ENCODE results near the gene GLB1L2.

The GLB1L2 gene

GRCh38 chr11:134332782-134333181 lies 994 bp downstream of the GLB1L2 start:
- no peaks in the 10 kb centered on the region for H3F3A ChIP-seq (ENCODE audit: insufficient read depth, low read length)
- H3K36me3 ChIP-seq (ENCODE audit: insufficient read depth, low read length), result no peaks in the 10 kb centered on the region
- H3K27me3 ChIP-seq (ENCODE audit: insufficient read depth, low read length), result no peaks in the 10 kb centered on the region
- H3K4me2 ChIP-seq (ENCODE audit: low read length), result no peak overlapping the region
- H2AFZ ChIP-seq (ENCODE audit: low read length), result no peak overlapping the region
- no peak overlapping the region for H3K27ac ChIP-seq (ENCODE audit: low read depth, low read length, poor library complexity, severe bottlenecking)
- H3K79me2 ChIP-seq (ENCODE audit: insufficient read depth, low read length), result no peaks in the 10 kb centered on the region
- no peak overlapping the region for H3K9ac ChIP-seq (ENCODE audit: low read length)
- no peaks in the 10 kb centered on the region for H4K20me1 ChIP-seq (ENCODE audit: insufficient read depth, low read length)
- H3K9me3 ChIP-seq (ENCODE audit: low read length), result no peaks in the 10 kb centered on the region
- TF ChIP-seq CTCF (IDR thresholded peaks at IDR 0.05; ENCODE audit: low read length), result no peak
- no peak for TF ChIP-seq EZH2 (IDR thresholded peaks at IDR 0.05; ENCODE audit: borderline replicate concordance, low read length)
- H3K9me2 ChIP-seq (ENCODE audit: low read depth, low read length), result no peaks in the 10 kb centered on the region
- H3K4me3 ChIP-seq (ENCODE audit: low read depth, low read length, poor library complexity, severe bottlenecking), result no peak overlapping the region
- H3K4me1 ChIP-seq (ENCODE audit: insufficient read depth, low read length, severe bottlenecking), result no peaks in the 10 kb centered on the region

DNA sequence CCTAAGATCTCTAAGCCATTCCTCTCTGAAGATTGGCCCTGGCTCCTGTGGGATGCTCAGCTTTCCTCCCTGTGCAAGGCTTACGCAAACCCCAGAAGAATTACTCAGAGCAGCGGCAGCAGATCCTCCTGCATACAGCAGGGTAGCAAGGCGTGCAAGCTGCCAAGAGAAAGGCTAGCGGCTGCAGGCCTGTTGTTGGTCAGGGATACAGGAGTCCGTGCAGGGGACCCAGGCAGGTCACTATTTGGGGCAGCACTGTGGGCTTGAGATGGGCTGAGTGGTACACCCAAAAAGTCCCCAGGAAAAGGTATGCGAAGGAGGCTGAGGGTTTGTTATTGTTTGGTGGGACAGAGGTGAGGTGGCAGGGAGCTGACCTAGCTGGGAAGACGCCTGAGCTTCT lies 1.5 kb downstream of the GLB1L2 start:
- Histone ChIP-seq H3K79me2 (ENCODE audit: insufficient read depth, low read length) (no peaks in the 10 kb centered on the region), H3K9ac (ENCODE audit: low read length) (no peak overlapping the region), H3F3A (ENCODE audit: insufficient read depth, low read length) (no peaks in the 10 kb centered on the region), H3K27me3 (ENCODE audit: insufficient read depth, low read length) (no peaks in the 10 kb centered on the region), H4K20me1 (ENCODE audit: insufficient read depth, low read length) (no peaks in the 10 kb centered on the region), H3K36me3 (ENCODE audit: insufficient read depth, low read length) (no peaks in the 10 kb centered on the region), H3K9me2 (ENCODE audit: low read depth, low read length) (no peaks in the 10 kb centered on the region), H3K4me3 (ENCODE audit: low read depth, low read length, poor library complexity, severe bottlenecking) (no peak overlapping the region), H3K4me2 (ENCODE audit: low read length) (no peak overlapping the region), H3K4me1 (ENCODE audit: insufficient read depth, low read length, severe bottlenecking) (no peaks in the 10 kb centered on the region), H3K27ac (ENCODE audit: low read depth, low read length, poor library complexity, severe bottlenecking) (no peak overlapping the region), H2AFZ (ENCODE audit: low read length) (no peak overlapping the region), H3K9me3 (ENCODE audit: low read length) (no peaks in the 10 kb centered on the region)
- TF ChIP-seq CTCF (IDR thresholded peaks at IDR 0.05; ENCODE audit: low read length) (no peak), EZH2 (IDR thresholded peaks at IDR 0.05; ENCODE audit: borderline replicate concordance, low read length) (no peak)

DNA sequence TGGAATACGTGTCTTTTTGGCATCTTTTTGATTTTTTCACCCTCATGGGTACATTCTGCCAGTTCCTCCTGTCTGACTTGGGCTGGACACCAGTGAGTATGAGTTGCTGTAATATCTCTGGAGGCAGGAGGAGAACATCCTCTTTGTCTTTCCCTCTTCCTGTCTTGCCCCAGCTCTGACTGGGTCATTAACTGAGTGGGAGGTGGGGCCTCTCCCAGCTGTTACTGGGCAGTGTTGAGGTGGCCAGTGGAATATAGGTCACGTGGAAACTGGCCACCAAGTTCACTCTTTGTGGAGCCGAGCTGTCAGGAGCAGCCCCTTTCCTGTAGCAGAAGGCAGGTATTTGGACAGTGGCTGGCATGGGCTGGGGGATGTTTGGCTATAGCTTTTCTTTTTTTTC lies 2.2 kb downstream of the GLB1L2 start:
- H3K4me1 ChIP-seq (ENCODE audit: insufficient read depth, low read length, severe bottlenecking), result no peaks in the 10 kb centered on the region
- no peaks in the 10 kb centered on the region for H3K9me2 ChIP-seq (ENCODE audit: low read depth, low read length)
- no peaks in the 10 kb centered on the region for H3F3A ChIP-seq (ENCODE audit: insufficient read depth, low read length)
- H3K9me3 ChIP-seq (ENCODE audit: low read length), result no peaks in the 10 kb centered on the region
- no peak overlapping the region for H3K27ac ChIP-seq (ENCODE audit: low read depth, low read length, poor library complexity, severe bottlenecking)
- H2AFZ ChIP-seq (ENCODE audit: low read length), result no peak overlapping the region
- H3K9ac ChIP-seq (ENCODE audit: low read length), result no peak overlapping the region
- H3K27me3 ChIP-seq (ENCODE audit: insufficient read depth, low read length), result no peaks in the 10 kb centered on the region
- H3K4me2 ChIP-seq (ENCODE audit: low read length), result no peak overlapping the region
- TF ChIP-seq CTCF (IDR thresholded peaks at IDR 0.05; ENCODE audit: low read length) (no peak), EZH2 (IDR thresholded peaks at IDR 0.05; ENCODE audit: borderline replicate concordance, low read length) (no peak)
- H3K79me2 ChIP-seq (ENCODE audit: insufficient read depth, low read length), result no peaks in the 10 kb centered on the region
- H4K20me1 ChIP-seq (ENCODE audit: insufficient read depth, low read length), result no peaks in the 10 kb centered on the region
- H3K4me3 ChIP-seq (ENCODE audit: low read depth, low read length, poor library complexity, severe bottlenecking), result no peak overlapping the region
- H3K36me3 ChIP-seq (ENCODE audit: insufficient read depth, low read length), result no peaks in the 10 kb centered on the region
